ENCODE measurements around the gene SSC5D.
"Not testable (repeated sequence)": the region's sequence is repeated elsewhere in the genome, so short reads cannot be mapped to it uniquely, and the experiment has no call there.

SSC5D gene

GRCh38 chr19:55487924-55488687, at the start of gene SSC5D:
TSS of gene SSC5D (plus strand) at chr19:55488436. CDS start at chr19:55488590, 154 bp downstream.
- no peak for TF ChIP-seq ZNF274 (IDR thresholded peaks at IDR 0.05; ENCODE audit: low read depth, low read length)
- H3K4me3 ChIP-seq (ENCODE audit: low read length), result no peak within 1 kb of the TSS

DNA sequence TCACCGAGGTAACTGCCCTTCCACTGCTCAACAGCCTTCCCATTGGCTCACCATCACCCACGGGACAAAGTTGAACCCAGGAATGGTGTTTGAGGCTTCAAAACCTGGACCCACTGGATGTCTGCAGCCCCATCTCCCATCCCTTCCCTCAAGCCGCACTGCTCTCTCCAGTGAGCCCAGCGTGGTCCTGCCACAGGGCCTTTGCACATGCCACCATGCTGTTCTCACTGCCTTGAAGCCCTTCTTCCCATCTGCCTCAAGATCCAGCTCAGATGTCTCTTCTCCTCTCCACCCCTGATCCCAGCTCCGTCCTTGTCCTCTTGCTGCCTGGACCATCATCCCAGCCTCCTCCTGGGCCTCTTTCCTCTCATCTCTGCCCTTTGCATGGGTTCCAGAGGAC, 49.2 kb upstream of the SSC5D start:
- TF ChIP-seq ZNF274 (IDR thresholded peaks at IDR 0.05; ENCODE audit: low read depth, low read length), result no peak
- H3K4me3 ChIP-seq (ENCODE audit: low read length), result no peak overlapping the region

DNA sequence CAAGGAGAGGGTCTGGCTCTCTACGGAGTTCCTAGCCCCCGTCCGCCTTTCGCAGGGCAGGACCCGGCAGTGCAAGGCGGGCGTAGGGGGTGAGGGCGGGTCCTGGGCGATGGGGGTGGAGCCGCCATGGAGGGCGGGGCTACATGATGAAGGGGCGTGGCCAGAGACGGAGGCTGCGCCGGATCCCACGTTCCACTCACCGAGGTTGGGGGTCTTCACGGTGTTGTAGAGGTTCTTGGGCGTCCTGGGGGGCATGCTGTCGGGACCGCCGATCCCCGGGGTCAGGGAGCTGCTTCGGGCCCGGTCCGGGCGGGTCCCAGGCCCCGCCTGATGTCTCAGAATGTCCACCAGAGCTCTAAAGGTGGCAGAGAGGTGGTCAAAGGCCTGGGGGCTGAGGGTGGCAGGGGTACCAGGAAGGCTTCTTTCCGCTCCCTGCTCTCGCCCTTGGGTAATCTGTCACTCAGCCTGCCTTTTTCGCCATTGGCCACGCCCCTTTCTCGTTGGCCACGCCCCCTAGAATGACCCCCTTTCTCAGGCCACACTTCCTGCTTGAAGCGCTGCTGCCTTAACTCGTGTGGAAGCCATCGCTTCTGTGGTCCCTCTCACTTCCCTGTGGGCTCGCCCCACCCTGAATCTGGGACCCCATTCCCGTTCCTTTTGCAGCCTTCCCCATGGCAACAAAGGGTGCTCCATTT, 47.7 kb upstream of the SSC5D start:
- TF ChIP-seq ZNF274 (IDR thresholded peaks at IDR 0.05; ENCODE audit: low read depth, low read length), result no peak
- H3K4me3 ChIP-seq (ENCODE audit: low read length), result no peak overlapping the region

DNA sequence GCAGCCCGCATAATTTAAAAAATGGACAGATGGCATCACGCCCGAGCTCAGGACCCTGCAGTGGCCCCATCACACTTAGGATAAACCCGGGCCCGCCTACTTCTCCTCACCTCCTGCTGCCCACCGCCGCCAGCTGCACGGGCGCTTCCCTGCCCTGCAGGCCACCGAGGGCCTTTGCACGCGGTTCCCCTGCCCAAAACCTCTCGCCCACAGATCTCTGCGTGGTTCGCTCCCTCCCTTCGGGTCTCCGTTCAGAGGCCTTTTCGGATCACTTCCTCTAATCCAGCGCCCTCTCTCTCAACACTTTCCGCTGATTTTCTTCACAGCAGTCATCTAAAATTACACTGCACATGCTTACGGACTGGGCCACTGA, 46.9 kb upstream of the SSC5D start:
- no peak overlapping the region for H3K4me3 ChIP-seq (ENCODE audit: low read length)
- no peak for TF ChIP-seq ZNF274 (IDR thresholded peaks at IDR 0.05; ENCODE audit: low read depth, low read length)

GRCh38 chr19:55441692-55442321, 46.4 kb upstream of the SSC5D start:
- TF ChIP-seq ZNF274 (IDR thresholded peaks at IDR 0.05; ENCODE audit: low read depth, low read length), result no peak

GRCh38 chr19:55442372-55442961, 45.8 kb upstream of the SSC5D start:
- no peak overlapping the region for H3K4me3 ChIP-seq (ENCODE audit: low read length)
- TF ChIP-seq ZNF274 (IDR thresholded peaks at IDR 0.05; ENCODE audit: low read depth, low read length), result no peak

More at GRCh38 chr19:55441692-55442321, 46.4 kb upstream of the SSC5D start:
- no peak overlapping the region for H3K4me3 ChIP-seq (ENCODE audit: low read length)

GRCh38 chr19:55443045-55443823, 45.0 kb upstream of the SSC5D start, which contains the start of gene SHISA7:
TSS of gene SHISA7 (minus strand) at chr19:55443300. CDS start at chr19:55442863, 437 bp downstream.
- no peak within 1 kb of the TSS for H3K4me3 ChIP-seq (ENCODE audit: low read length)
- TF ChIP-seq ZNF274 (IDR thresholded peaks at IDR 0.05; ENCODE audit: low read depth, low read length), result no peak

DNA sequence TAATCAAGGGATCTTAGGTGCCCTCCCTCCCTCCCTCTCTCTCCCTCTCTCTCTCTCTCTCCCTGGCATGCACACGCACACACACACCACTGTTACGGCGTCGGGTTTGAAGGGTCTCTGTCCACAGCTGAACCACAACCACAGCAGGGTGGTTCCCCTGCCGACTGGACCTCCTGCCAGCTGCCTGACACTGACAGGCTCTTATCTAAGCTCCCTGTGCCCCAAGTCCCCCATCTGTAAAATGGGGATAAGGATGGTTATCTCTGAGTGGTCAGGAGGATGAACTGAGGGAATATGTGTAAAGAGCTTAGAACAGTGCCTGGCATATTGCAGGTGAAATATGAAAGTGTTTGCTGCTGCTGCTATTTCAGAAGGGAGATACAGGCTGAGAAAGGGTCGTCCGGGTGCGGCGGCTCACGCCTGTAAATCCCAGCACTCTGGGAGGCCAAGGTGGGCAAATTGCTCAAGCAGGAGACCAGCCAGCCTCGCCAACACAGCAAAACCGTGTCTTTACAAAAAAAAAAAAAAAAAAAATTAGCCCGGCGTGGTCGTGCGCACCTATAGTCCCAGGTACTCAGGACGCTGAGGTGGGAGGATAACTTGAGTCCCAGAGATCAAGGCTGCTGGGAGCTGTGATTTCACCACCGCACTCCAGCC, 44.3 kb upstream of the SSC5D start:
- H3K4me3 ChIP-seq (ENCODE audit: low read length), result no peak overlapping the region
- TF ChIP-seq ZNF274 (IDR thresholded peaks at IDR 0.05; ENCODE audit: low read depth, low read length), result no peak

- no peak for TF ChIP-seq ZNF274 (IDR thresholded peaks at IDR 0.05; ENCODE audit: low read depth, low read length)
- no peak overlapping the region for H3K4me3 ChIP-seq (ENCODE audit: low read length)
Observed at GRCh38 chr19:55444646-55445045, 43.6 kb upstream of the SSC5D start.

DNA sequence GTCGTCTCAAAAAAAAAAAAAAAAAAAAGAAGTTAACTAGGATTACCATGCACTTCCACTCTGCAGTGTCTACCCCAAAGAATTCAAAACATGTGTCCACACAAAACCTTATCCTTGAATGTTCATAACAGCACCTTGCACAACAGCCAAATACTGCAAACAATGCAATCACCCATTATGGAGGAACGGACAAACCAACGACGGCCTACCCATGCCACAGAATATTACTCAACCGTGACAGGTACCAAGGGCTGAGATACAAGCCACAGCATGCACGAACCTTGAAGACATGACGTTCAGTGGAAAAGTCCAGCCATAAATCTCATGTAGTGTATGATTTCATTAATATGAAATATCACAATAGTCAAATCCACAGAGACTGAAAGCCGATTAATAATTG, 42.2 kb upstream of the SSC5D start:
- TF ChIP-seq ZNF274 (IDR thresholded peaks at IDR 0.05; ENCODE audit: low read depth, low read length), result no peak
- no peak overlapping the region for H3K4me3 ChIP-seq (ENCODE audit: low read length)

DNA sequence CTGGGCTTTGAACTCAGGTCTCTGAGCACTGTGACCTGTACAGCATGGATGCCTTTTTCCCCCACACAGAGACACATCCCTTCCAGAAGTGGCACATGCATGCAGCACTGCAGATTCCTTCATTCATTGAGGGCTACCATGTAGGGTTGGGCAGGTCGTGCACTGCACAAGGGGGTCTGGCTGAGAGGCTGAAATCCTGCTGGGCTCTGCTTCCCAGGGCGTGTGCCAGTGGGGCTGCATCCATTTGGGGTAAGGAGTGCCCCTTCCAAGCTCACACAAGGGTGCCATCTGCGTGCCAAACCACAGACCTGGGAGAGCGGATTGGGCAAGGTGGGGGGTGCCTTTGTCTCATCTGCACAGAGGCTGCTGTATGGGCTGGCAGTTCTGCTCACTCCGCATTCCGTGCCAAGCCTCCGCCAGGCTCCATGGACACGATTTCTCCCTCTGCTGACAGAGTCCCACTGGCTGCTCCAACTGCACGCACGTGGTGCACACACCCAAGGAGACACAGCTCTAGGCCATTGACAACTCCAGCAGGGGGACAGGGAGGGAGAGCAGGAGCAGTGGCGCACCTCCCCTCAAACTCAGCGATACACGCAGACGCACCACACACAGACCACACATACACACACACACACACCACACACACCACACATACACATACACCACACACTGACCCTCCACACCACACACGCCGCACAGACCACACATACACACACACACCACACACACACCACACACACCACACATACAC, 40.6 kb upstream of the SSC5D start:
- H3K4me3 ChIP-seq (ENCODE audit: low read length), result no peak overlapping the region
- TF ChIP-seq ZNF274 (IDR thresholded peaks at IDR 0.05; ENCODE audit: low read depth, low read length), result no peak

DNA sequence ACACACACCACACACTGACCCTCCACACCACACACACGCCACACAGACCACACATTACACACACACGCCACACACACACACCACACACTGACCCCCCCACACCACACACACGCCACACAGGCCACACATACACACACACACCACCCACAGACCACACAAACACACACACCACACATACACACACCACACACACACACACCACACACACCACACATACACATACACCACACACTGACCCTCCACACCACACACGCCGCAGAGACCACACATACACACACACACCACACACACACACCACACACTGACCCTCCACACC, 40.1 kb upstream of the SSC5D start:
- H3K4me3 ChIP-seq (ENCODE audit: low read length), result not testable (repeated sequence)

GRCh38 chr19:55449469-55449868, 38.8 kb upstream of the SSC5D start:
- H3K4me3 ChIP-seq (ENCODE audit: low read length), result no peak overlapping the region
- TF ChIP-seq ZNF274 (IDR thresholded peaks at IDR 0.05; ENCODE audit: low read depth, low read length), result no peak
